HG03175 (cell line): ENCODE results near the gene LRCH2.

Source experiments
- ATAC-seq: cut with Tn5 transposase; IDR thresholded peaks from one replicate; pipeline ENCODE4 v1.9.1; 2021; ENCODE audit warnings: mild to moderate bottlenecking, moderate library complexity; ENCODE audit not compliant: unreplicated experiment

The LRCH2 gene

GRCh38 chrX:115089419-115089818 is 144.5 kb downstream of the LRCH2 start:
- no peak for ATAC-seq

- ATAC-seq = no peak
Measured at GRCh38 chrX:115068896-115069295, 165.0 kb downstream of the LRCH2 start.

- no peak for ATAC-seq
Measured at GRCh38 chrX:115067812-115068211, 166.1 kb downstream of the LRCH2 start.

GRCh38 chrX:115065304-115065703 is 168.6 kb downstream of the LRCH2 start:
- no peak for ATAC-seq
